Stimulated activated CD4-positive, alpha-beta T cell treated with anti-CD3 and anti-CD28 coated beads, Interleukin-2, amount 100 ng/mL, for 24 hours (primary cell): Measurements from ENCODE around the gene ADH1C.

Experiments
- DNase-seq, 2 donors: peaks; one replicate each; pipeline ENCODE4 v3.0.0-alpha.2; 2020

The ADH1C gene

DNA sequence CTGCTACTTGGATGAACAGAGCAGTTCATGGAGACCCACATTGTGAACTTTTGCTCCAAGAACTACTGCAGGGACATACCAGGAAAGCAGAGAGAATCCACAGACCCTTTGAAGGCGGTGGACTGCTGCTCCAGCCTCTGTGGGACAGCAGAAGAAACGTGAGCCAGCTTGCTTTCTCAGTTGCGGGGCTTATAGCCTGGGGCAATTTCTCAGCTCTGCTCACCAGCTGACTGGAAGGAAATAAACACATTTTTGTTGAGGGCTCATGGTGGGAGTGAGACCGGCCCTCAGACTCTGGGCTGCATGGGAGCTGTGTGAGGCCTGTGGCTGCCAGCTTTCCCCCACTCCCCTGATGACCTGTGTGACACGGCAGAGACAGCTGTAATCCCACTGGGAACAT is 59.2 kb downstream of the ADH1C start:
- no peak for DNase-seq

DNA sequence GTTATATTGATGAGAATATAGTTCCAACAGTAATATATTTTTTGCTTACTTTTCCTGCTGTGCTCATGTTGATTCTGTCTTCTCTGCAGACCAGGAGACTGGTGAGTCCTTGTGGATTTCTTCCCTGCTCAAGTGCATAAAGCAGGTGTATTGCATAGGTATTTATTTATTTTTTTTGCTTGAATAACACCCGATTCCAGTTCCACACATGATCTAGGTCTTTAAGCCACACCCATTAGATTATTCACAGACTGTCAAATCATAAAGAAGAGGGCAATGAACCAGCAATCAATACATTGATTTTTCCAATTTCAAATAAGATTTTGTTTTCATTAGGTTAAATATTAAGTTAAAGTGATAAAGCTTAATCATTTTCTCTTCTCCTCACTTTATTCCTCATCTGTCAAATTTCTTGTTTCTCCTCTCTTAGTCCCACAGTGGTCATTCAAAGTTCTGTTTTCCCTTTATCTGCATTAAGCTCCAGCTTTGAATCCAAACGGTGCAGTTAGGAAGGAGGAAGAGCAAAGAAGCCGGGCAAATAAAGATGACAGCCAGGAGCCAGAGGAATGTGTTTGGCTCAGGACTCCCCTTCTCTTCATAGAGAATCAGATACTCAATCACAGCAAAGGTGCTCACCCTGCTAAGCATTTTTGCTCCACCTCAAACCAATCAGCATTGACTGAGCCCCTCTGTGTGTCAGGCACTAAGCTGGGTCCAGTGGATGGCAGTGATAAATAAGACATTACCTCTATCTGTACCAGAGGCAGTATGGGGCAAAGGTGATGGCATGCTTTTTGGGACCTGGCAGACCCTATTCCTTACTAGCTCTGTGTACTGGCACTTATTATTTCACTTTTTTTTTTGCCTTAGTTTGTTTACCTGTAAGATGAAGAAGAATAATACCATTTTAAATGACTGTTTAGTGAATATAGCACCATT is 61.4 kb downstream of the ADH1C start, which contains the start of gene ADH1A:
TSS of gene ADH1A (minus strand) at position 138 of the 939 bp plus-strand sequence. CDS start at position 67, 71 bp downstream.
- no peak for DNase-seq
